AG09319 (cell line): ENCODE results near the gene DIP2C.
"Not testable (repeated sequence)": the region's sequence is repeated elsewhere in the genome, so short reads cannot be mapped to it uniquely, and the experiment has no call there.

Experiments
- DNase-seq: peaks from one replicate; pipeline ENCODE4 v3.0.0-alpha.2; 2010; ENCODE audit warnings: low read depth; ENCODE audit errors: extremely low read depth
- TF ChIP-seq, protein P1 (sequence below): IDR thresholded peaks from 2 replicates; pipeline ENCODE4 v1.5.1; 2011; ENCODE audit warnings: low read depth, mild to moderate bottlenecking, inconsistent platforms, low read length, moderate library complexity

Gene DIP2C

DNA sequence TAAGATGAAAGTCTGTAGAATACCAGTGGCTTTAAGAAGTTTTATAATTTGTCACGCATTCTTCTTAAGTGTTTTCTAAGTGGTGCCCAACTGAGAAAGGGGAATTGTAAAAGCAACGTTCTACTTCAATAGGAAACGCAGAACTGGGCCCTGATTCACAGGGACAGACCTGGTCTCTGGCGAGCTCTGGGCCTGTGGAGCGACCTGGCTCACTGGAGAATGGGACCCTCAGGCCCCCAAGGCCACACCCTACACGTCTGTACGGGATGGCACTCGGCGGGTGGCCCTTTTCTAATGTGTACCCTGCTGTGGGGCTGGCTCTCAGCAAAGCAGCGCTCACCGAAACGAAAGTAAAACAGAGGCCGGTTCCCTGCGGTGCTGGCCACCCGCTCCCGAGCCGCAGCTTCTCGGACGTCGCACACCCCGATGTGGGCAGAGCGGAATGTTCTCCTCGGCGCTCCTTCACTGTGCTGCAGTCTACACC lies 205.0 kb downstream of the DIP2C start:
- DNase-seq: no peak

DNA sequence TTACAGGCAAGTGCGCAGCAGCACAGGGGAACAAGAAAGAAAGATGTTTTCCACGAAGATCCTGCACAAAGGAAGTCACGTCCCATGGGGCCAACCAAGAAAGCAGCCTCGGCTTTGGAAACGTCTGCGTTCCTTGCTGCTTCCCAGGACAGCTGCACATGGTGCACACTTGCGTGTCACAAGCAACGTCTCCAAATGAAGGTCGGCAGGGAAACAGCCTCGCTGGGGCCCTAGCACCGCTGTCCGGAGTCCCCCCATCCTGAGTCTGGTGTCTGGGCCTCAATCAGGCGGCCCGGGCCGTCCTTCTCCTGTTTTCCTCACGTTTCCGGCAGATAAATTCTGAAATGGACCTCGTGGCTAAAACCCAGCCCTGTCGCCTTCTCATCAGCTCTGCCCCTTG lies 206.2 kb downstream of the DIP2C start:
- TF ChIP-seq, protein P1, sequence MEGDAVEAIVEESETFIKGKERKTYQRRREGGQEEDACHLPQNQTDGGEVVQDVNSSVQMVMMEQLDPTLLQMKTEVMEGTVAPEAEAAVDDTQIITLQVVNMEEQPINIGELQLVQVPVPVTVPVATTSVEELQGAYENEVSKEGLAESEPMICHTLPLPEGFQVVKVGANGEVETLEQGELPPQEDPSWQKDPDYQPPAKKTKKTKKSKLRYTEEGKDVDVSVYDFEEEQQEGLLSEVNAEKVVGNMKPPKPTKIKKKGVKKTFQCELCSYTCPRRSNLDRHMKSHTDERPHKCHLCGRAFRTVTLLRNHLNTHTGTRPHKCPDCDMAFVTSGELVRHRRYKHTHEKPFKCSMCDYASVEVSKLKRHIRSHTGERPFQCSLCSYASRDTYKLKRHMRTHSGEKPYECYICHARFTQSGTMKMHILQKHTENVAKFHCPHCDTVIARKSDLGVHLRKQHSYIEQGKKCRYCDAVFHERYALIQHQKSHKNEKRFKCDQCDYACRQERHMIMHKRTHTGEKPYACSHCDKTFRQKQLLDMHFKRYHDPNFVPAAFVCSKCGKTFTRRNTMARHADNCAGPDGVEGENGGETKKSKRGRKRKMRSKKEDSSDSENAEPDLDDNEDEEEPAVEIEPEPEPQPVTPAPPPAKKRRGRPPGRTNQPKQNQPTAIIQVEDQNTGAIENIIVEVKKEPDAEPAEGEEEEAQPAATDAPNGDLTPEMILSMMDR: no peak
- DNase-seq: no peak

More for the DNA sequence above, 205.0 kb downstream of the DIP2C start:
- TF ChIP-seq, protein P1: no peak

DNA sequence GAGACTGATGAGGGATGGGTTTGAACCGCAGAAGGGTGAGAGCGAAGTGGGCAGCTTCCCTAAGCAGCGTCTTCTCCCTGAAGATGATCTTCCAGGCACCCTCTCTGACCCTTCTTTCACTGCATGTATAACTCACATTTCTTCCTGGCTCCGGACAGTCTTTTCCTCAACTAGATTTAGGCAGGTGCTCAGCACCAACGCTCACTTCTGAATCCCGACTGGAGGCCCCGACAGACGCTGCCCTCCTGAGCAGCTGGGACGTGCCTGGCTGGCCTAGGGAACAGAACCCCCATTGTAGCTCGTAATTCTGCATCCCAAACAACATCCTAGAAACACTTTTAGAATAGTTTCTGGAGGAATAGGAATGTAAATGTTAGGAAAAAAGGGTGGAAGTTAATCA lies 206.6 kb downstream of the DIP2C start:
- TF ChIP-seq, protein P1: no peak
- no peak for DNase-seq

DNA sequence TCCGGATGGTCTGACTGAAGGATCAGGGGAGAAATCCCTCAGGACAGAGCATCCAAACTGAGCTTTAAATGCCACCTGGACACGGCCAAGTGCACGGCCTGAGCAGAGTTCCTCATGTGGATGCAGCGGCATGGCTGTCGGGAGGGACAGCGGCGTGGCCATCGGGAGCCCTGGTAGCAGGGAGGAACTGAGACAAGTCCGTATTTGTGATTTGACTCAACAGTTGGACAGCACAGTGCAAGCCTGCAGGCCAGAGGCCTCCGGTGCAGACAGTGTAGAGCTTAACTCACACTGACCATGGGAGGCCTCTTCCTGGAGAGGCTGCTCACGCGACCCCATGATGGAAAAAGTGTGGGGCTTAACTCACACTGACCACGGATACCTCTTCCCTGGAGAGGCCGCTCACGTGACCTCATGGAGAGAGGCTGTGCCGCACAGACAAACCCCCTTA lies 207.4 kb downstream of the DIP2C start:
- TF ChIP-seq, protein P1: no peak
- DNase-seq: no peak

DNA sequence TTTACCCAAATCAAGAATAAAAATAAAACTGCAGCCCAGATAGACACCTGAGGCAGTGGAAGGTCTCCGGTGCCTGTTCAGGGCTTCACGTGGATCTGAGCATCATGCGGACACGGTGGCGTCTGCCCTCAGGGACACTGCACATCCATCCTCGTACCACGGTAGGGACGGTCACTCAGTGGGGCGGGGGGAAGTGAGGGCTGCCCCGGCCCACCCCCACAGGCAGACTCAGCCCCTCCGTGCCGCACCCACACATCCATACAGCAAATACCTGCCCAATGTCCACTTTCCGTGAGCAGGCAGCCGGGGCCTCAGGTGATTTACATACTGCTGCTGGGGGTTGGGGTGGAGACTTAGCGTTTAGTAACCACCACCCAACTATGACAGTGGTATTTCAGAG lies 207.8 kb downstream of the DIP2C start:
- TF ChIP-seq, protein P1: no peak
- DNase-seq: no peak

DNA sequence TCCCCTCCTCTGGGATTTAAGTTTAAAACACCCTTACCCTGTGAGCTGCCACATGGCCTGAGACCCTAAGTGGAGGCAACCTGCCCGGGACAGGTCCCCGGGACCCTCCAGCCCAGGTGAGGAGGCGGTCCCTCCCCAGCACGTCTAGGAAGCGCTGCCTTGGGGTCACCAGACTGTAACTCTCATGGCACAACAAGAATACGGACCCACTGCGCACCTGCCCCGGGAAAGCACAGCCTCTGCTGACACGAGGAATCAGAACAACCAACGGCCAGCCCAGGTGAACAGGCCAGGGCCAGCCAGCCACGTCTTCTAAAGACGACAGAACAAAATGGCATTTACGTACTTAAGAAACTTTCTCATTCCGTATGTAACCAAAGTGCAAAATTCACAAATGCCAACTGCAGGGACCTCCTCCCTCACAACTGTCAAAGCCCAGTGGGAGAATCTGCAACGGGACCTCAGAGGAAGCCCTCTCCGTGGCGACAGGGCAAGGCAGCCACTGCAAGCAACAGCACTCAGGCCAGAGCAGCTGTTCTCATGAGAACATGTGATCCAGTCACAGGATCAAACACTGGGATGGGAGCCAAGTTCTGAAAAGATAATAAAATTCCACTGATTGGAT lies 208.4 kb downstream of the DIP2C start:
- TF ChIP-seq, protein P1: no peak
- no peak for DNase-seq

DNA sequence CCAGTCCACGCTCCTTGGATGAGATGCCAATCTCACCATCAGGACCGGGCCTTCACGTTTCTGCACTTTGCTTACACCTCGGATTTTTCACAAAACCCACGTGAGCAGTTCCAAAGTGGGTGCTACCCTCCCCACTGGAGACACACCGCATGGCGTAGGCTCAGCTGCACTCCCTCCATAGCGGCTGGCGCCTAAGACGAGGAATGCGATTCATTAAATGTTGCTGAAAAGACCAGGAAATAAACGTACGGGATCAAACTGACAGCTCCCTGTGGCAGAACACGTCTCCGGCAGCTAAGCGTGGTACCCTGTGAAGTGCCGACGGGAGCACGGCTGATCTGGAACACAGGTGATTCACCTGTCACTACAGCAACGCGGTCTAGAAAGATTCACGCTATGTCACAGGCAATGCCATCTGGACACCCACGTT lies 209.0 kb downstream of the DIP2C start:
- TF ChIP-seq, protein P1: no peak
- DNase-seq: no peak

DNA sequence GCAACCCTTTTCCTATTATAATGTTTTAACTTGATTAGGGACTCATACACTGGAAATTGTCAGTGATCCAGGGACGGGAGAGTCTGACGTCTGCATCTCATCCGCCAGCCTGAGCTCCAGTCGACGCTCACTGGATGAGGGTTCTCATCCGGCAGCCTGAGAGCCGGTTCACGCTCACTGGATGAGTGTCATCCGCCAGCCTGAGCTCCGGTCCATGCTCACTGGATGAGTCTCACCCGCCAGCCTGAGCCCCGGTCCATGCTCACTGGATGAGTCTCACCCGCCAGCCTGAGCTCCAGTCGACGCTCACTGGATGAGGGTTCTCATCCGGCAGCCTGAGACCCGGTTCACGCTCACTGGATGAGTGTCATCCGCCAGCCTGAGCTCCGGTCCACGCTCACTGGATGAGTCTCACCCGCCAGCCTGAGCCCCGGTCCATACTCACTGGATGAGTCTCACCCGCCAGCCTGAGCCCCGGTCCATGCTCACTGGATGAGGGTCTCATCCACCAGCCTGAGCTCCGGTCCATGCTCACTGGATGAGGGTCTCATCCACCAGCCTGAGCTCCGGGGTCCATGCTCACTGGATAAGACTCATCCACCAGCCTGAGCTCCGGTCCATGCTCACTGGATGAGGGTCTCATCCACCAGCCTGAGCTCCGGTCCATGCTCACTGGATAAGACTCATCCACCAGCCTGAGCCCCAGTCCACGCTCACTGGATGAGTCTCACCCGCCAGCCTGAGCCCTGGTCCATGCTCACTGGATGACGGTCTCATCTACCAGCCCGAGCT lies 209.6 kb downstream of the DIP2C start:
- not testable (repeated sequence) for DNase-seq
